HUES48 (cell line): Measurements from ENCODE around the gene ZNF24.

Experiments used
- H3K27ac ChIP-seq: one replicate; pipeline ENCODE4 v1.7.0; 2013; ENCODE audit warnings: low read depth, low read length, inconsistent platforms
- H3K27me3 ChIP-seq: 2 replicates; pipeline ENCODE4 v1.6.1; 2013; ENCODE audit warnings: mild to moderate bottlenecking, low read length; ENCODE audit not compliant: control insufficient read depth, insufficient read depth
- H3K36me3 ChIP-seq: 2 replicates; pipeline ENCODE4 v1.6.1; 2013; ENCODE audit warnings: low read length; ENCODE audit not compliant: control insufficient read depth, insufficient read depth
- H3K4me1 ChIP-seq: 2 replicates; pipeline ENCODE4 v1.6.1; 2013; ENCODE audit warnings: mild to moderate bottlenecking, low read length; ENCODE audit not compliant: control insufficient read depth, insufficient read depth
- H3K4me3 ChIP-seq: 2 replicates; pipeline ENCODE4 v1.5.1; 2013; ENCODE audit warnings: mild to moderate bottlenecking, low read depth, low read length
- H3K9ac ChIP-seq: 2 replicates; pipeline ENCODE4 v1.6.1; 2013; ENCODE audit warnings: mild to moderate bottlenecking, low read depth, low read length, moderate library complexity
- H3K9me3 ChIP-seq: 2 replicates; pipeline ENCODE4 v1.6.1; 2013; ENCODE audit warnings: low read length; ENCODE audit not compliant: control insufficient read depth, insufficient read depth

ZNF24 gene

GRCh38 chr18:35377875-35378573 is 33.8 kb upstream of the ZNF24 start:
- peaks cover 3% of the 10 kb centered on the region; the same call in 1 of the 2 replicates for H3K4me1 ChIP-seq
- H3K9ac ChIP-seq, result no peak overlapping the region
- H3K36me3 ChIP-seq, result no peaks in the 10 kb centered on the region
- H3K9me3 ChIP-seq, result no peaks in the 10 kb centered on the region
- peaks cover 6% of the 10 kb centered on the region; the same call in 1 of the 2 replicates for H3K27me3 ChIP-seq
- no peak overlapping the region for H3K27ac ChIP-seq
- H3K4me3 ChIP-seq, result no peak overlapping the region

GRCh38 chr18:35376742-35377695 is 32.8 kb upstream of the ZNF24 start, which contains the start of gene ZNF396:
TSS of gene ZNF396 (minus strand) at chr18:35377337. CDS start at chr18:35374292, 3,045 bp downstream.
- Histone ChIP-seq H3K27ac (peak within 1 kb of the TSS; percentile 48), H3K4me3 (peak within 1 kb of the TSS; percentile 73), H3K9ac (no peak within 1 kb of the TSS; the same call in 1 of the 2 replicates), H3K27me3 (peaks cover 6% of the 10 kb centered on the region; the same call in 1 of the 2 replicates), H3K36me3 (no peaks in the 10 kb centered on the region), H3K4me1 (peaks cover 3% of the 10 kb centered on the region; the same call in 1 of the 2 replicates), H3K9me3 (no peaks in the 10 kb centered on the region)

- Histone ChIP-seq H3K9ac (no peak overlapping the region), H3K27ac (peak overlapping the region; percentile 14)
Measured at GRCh38 chr18:35376393-35376741, 32.1 kb upstream of the ZNF24 start.

GRCh38 chr18:35374708-35375107 is 30.5 kb upstream of the ZNF24 start:
- H3K9me3 ChIP-seq, result no peaks in the 10 kb centered on the region
- peaks cover 6% of the 10 kb centered on the region; the same call in 1 of the 2 replicates for H3K27me3 ChIP-seq
- no peak overlapping the region for H3K27ac ChIP-seq
- H3K4me1 ChIP-seq, result peaks cover 3% of the 10 kb centered on the region; the same call in 1 of the 2 replicates
- no peaks in the 10 kb centered on the region for H3K36me3 ChIP-seq
- no peak overlapping the region for H3K9ac ChIP-seq
- H3K4me3 ChIP-seq, result no peak overlapping the region

More at GRCh38 chr18:35376393-35376741, 32.1 kb upstream of the ZNF24 start:
- peaks cover 3% of the 10 kb centered on the region; the same call in 1 of the 2 replicates for H3K4me1 ChIP-seq
- H3K4me3 ChIP-seq, result peak overlapping the region; percentile 73
- H3K27me3 ChIP-seq, result peaks cover 6% of the 10 kb centered on the region; the same call in 1 of the 2 replicates
- H3K9me3 ChIP-seq, result no peaks in the 10 kb centered on the region
- H3K36me3 ChIP-seq, result no peaks in the 10 kb centered on the region

GRCh38 chr18:35371412-35372195 is 27.4 kb upstream of the ZNF24 start:
- H3K27ac ChIP-seq, result no peak overlapping the region
- H3K9ac ChIP-seq, result no peak overlapping the region
- H3K4me3 ChIP-seq, result no peak overlapping the region
- no peaks in the 10 kb centered on the region for H3K27me3 ChIP-seq
- peaks cover 3% of the 10 kb centered on the region; the same call in 1 of the 2 replicates for H3K4me1 ChIP-seq
- H3K9me3 ChIP-seq, result no peaks in the 10 kb centered on the region
- H3K36me3 ChIP-seq, result no peaks in the 10 kb centered on the region

- H3K27ac ChIP-seq, result no peak overlapping the region
- no peak overlapping the region for H3K9ac ChIP-seq
- H3K4me3 ChIP-seq, result no peak overlapping the region
- H3K4me1 ChIP-seq, result no peaks in the 10 kb centered on the region
- H3K9me3 ChIP-seq, result no peaks in the 10 kb centered on the region
- no peaks in the 10 kb centered on the region for H3K36me3 ChIP-seq
- H3K27me3 ChIP-seq, result no peaks in the 10 kb centered on the region
Measured at GRCh38 chr18:35369126-35369525, 24.9 kb upstream of the ZNF24 start.

GRCh38 chr18:35368595-35368994 is 24.4 kb upstream of the ZNF24 start:
- no peak overlapping the region for H3K4me3 ChIP-seq
- H3K36me3 ChIP-seq, result no peaks in the 10 kb centered on the region
- no peaks in the 10 kb centered on the region for H3K27me3 ChIP-seq
- no peaks in the 10 kb centered on the region for H3K9me3 ChIP-seq
- H3K4me1 ChIP-seq, result no peaks in the 10 kb centered on the region
- no peak overlapping the region for H3K9ac ChIP-seq
- H3K27ac ChIP-seq, result no peak overlapping the region

GRCh38 chr18:35362531-35362930 is 18.3 kb upstream of the ZNF24 start:
- Histone ChIP-seq H3K4me3 (no peak overlapping the region), H3K27ac (no peak overlapping the region), H3K9me3 (no peaks in the 10 kb centered on the region), H3K4me1 (no peaks in the 10 kb centered on the region), H3K36me3 (no peaks in the 10 kb centered on the region), H3K9ac (no peak overlapping the region), H3K27me3 (no peaks in the 10 kb centered on the region)

GRCh38 chr18:35361570-35362321 is 17.5 kb upstream of the ZNF24 start:
- Histone ChIP-seq H3K9ac (no peak overlapping the region), H3K36me3 (no peaks in the 10 kb centered on the region), H3K27me3 (no peaks in the 10 kb centered on the region), H3K4me1 (no peaks in the 10 kb centered on the region), H3K4me3 (no peak overlapping the region), H3K9me3 (no peaks in the 10 kb centered on the region), H3K27ac (no peak overlapping the region)

GRCh38 chr18:35355140-35355618 is 11.0 kb upstream of the ZNF24 start:
- Histone ChIP-seq H3K4me3 (no peak overlapping the region), H3K36me3 (no peaks in the 10 kb centered on the region), H3K27ac (peak overlapping the region; percentile 68), H3K4me1 (peaks cover 14% of the 10 kb centered on the region), H3K9me3 (peaks cover 25% of the 10 kb centered on the region), H3K27me3 (no peaks in the 10 kb centered on the region), H3K9ac (no peak overlapping the region)
